ENCODE data around the gene PTPRK. TPM values are rescaled to one million over a fixed set of nuclear protein-coding genes. Genes with fewer than 3 reads are reported as not detected.

PTPRK gene
- total and polyA plus RNA-seq, 2 of the 8 experiments (the other 6 are each of a cell fraction or from before 2014, with no cell fraction given) = 11.4 to 47.3 TPM

GRCh38 chr6:128319946-128320345 is 200.5 kb downstream of the PTPRK start:
- Histone ChIP-seq H3K23ac (ENCODE audit: insufficient read length) (no peak overlapping the region), H2BK15ac (ENCODE audit: low read length) (no peak overlapping the region), H2BK120ac (replicated peaks; ENCODE audit: low read depth, low read length) (no peak overlapping the region), H3K9me3 (ENCODE audit: insufficient read depth in 2 of 2, low read depth in 1 of 2, low read length in 1 of 2) (no peaks in the 10 kb centered on the region), H3K79me2 (ENCODE audit: control insufficient read depth in 1 of 2, insufficient read depth in 2 of 2, low read length in 2 of 2) (peaks cover 0 to 5% of the 10 kb centered on the region in 2 experiments; a peak in 2 of 4 replicates), H3K79me1 (ENCODE audit: low read depth, low read length) (no peaks in the 10 kb centered on the region), H3K4me1 (replicated peaks in 1 of 4; ENCODE audit: control insufficient read depth in 3 of 4, insufficient read depth in 4 of 4, low read length in 3 of 4) (peaks cover 0 to 11% (median 0%) of the 10 kb centered on the region in 4 experiments; a peak in 2 of 7 replicates), H2BK20ac (ENCODE audit: low read length) (no peak overlapping the region), H3K36me3 (ENCODE audit: control insufficient read depth in 2 of 4, insufficient read depth in 4 of 4, low read length in 3 of 4) (no peaks in the 10 kb centered on the region), H3K4me3 (ENCODE audit: extremely low read depth in 1 of 4, insufficient read depth in 2 of 4, low read depth in 3 of 4, low read length in 4 of 4) (no peak overlapping the region), H2AK5ac (ENCODE audit: low read depth, low read length) (no peak overlapping the region), H4K5ac (ENCODE audit: insufficient read length, low read depth, low read length) (no peak overlapping the region), H3K4me2 (ENCODE audit: insufficient read depth in 1 of 2, low read depth in 2 of 2, low read length in 2 of 2) (no peak overlapping the region), H4K8ac (ENCODE audit: extremely low read depth, insufficient read depth, low read length) (no peak overlapping the region), H2BK5ac (ENCODE audit: low read depth, low read length) (no peak overlapping the region), H3K56ac (replicated peaks; ENCODE audit: insufficient read length, low read depth, low read length) (no peak overlapping the region), H4K20me1 (replicated peaks in 1 of 2; ENCODE audit: control insufficient read depth in 1 of 2, insufficient read depth in 2 of 2, low read length in 2 of 2) (no peaks in the 10 kb centered on the region), H2BK12ac (ENCODE audit: low read depth, low read length) (no peak overlapping the region), H3K4ac (replicated peaks; ENCODE audit: insufficient read length, low read depth, low read length) (no peak overlapping the region), H3K9ac (replicated peaks in 1 of 4; ENCODE audit: extremely low read depth in 1 of 4, low read depth in 3 of 4, low read length in 3 of 4) (no peak overlapping the region), H3K27ac (ENCODE audit: low read depth, low read length) (no peak overlapping the region), H4K91ac (replicated peaks; ENCODE audit: insufficient read length, low read length) (no peak overlapping the region), H3K14ac (ENCODE audit: insufficient read length) (no peak overlapping the region), H2AFZ (ENCODE audit: low read length) (no peak overlapping the region), H3K27me3 (replicated peaks in 1 of 4; ENCODE audit: control insufficient read depth in 3 of 4, extremely low read depth in 1 of 4, insufficient read depth in 3 of 4, low read length in 3 of 4) (no peaks in the 10 kb centered on the region), H3K18ac (ENCODE audit: extremely low read depth, low read length) (no peak overlapping the region), H3K23me2 (ENCODE audit: low read depth, low read length) (no peaks in the 10 kb centered on the region)
- DNase-seq (ENCODE audit: low read depth in 1 of 2, low spot score in 2 of 2) (no peak), FAIRE-seq (no peak)
- ChIA-PET POLR2A (ENCODE audit: partially characterized antibody) (no interaction called here), CTCF (ENCODE audit: partially characterized antibody) (no interaction called here)
- WGBS, 2 experiments (ENCODE audit: extremely low coverage in 1 of 2, insufficient coverage in 1 of 2, insufficient read length in 1 of 2, insufficient replicate concordance in 2 of 2, low coverage in 1 of 2, low lambda C conversion rate in 2 of 2, missing lambda C conversion rate in 1 of 2) = 74% methylated on average over 1 of the region's 1 CpG; no CpG with 5 or more reads in 1 of the 2 experiments
- TF ChIP-seq GTF2F1 (IDR thresholded peaks at IDR 0.05; ENCODE audit: borderline replicate concordance, low read depth, low read length) = no peak
- no peak for TF ChIP-seq CHD1 (IDR thresholded peaks at IDR 0.05; ENCODE audit: low read depth, low read length)
- TF ChIP-seq E2F6 (IDR thresholded peaks at IDR 0.05) = no peak
- no peak for TF ChIP-seq SRF (IDR thresholded peaks at IDR 0.05; ENCODE audit: low read depth, low read length)
- no peak for TF ChIP-seq TBP (IDR thresholded peaks at IDR 0.05; ENCODE audit: low read depth, low read length)
- no peak for TF ChIP-seq SP1 (IDR thresholded peaks at IDR 0.05; ENCODE audit: low read depth, low read length)
- TF ChIP-seq CHD2 (IDR thresholded peaks at IDR 0.05; ENCODE audit: low read length) = no peak
- TF ChIP-seq NANOG (IDR thresholded peaks at IDR 0.05; ENCODE audit: insufficient read depth, low read depth, low read length, poor library complexity, severe bottlenecking) = no peak
- no peak for TF ChIP-seq POLR2AphosphoS5 (IDR thresholded peaks at IDR 0.05; ENCODE audit: low read depth, low read length)
- no peak for TF ChIP-seq YY1 (IDR thresholded peaks at IDR 0.05; ENCODE audit: low read depth, low read length)
- no peak for TF ChIP-seq SAP30 (IDR thresholded peaks at IDR 0.05; ENCODE audit: insufficient read depth, insufficient replicate concordance, low read length)
- TF ChIP-seq, protein P1, sequence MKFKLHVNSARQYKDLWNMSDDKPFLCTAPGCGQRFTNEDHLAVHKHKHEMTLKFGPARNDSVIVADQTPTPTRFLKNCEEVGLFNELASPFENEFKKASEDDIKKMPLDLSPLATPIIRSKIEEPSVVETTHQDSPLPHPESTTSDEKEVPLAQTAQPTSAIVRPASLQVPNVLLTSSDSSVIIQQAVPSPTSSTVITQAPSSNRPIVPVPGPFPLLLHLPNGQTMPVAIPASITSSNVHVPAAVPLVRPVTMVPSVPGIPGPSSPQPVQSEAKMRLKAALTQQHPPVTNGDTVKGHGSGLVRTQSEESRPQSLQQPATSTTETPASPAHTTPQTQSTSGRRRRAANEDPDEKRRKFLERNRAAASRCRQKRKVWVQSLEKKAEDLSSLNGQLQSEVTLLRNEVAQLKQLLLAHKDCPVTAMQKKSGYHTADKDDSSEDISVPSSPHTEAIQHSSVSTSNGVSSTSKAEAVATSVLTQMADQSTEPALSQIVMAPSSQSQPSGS (IDR thresholded peaks at IDR 0.05; ENCODE audit: low read length) = no peak
- TF ChIP-seq PHF8 (conservative IDR thresholded peaks at IDR 0.05; ENCODE audit: low read depth, low read length) = no peak
